K562 (cell line): ENCODE measurements around the gene NAA80. TPM values are rescaled to one million over a fixed set of nuclear protein-coding genes. Genes with fewer than 3 reads are reported as not detected.

ENCODE experiments used
- ATAC-seq: fragments of 200-7000 bp; cut with Tn5 transposase; 3 replicates; pipeline ENCODE4 v1.9.1; 2020; ENCODE audit warnings: moderate library complexity
- BruUV-seq: library from RNA; stranded (reverse); fragments of 400-500 nt; replicated peaks from 2 replicates; lab custom pipeline; 2021; lab: Mats Ljungman, UMichigan
- CTCF ChIA-PET: fragments of 300-600 bp; formaldehyde crosslinking; extraction: SDS; loops from one replicate; lab custom pipeline; 2021; ENCODE audit warnings: low intra/inter-chr PET ratio; lab: Yijun Ruan, JAX
- POLR2A ChIA-PET: fragments of 300-600, 350-650 bp; sonication (Branson Sonifier 250); formaldehyde crosslinking; extraction: SDS; loops from one replicate; lab custom pipeline; 2021; ENCODE audit warnings: antibody characterized with exemption, inconsistent platforms; lab: Yijun Ruan, JAX
- DNase-seq, 4 experiments: peaks; one replicate each; pipeline versions ENCODE4 v3.0.0 to v3.0.0-alpha.2; 2011 to 2018; ENCODE audit warnings: low spot score in 3 of 4, mixed read lengths in 3 of 4; ENCODE audit errors: extremely low read depth in 1 of 4
- FAIRE-seq: peaks from 2 replicates; lab custom pipeline; 2011; peaks lifted over from hg19 to GRCh38; lab: Jason Lieb, UNC
- H2AFZ ChIP-seq: 2 replicates; pipeline ENCODE4 v1.6.0; 2011; ENCODE audit warnings: low read depth, low read length, control low read depth, inconsistent platforms
- H3K27ac ChIP-seq: fragments of 200-600 bp; 3 replicates; pipeline ENCODE4 v1.8.0; 2011; ENCODE audit warnings: low read depth, mild to moderate bottlenecking, control low read depth, inconsistent platforms, low read length, moderate library complexity, mixed read lengths; ENCODE audit errors: extremely low read depth
- H3K27me3 ChIP-seq, 2 experiments: fragments of 300-600 bp in 1 of 2; 2 replicates in 1 of 2; 3 replicates in 1 of 2; pipeline versions ENCODE4 v1.6.0 to v1.8.0; 2011; ENCODE audit warnings: inconsistent platforms in 2 of 2, low read length in 2 of 2, mild to moderate bottlenecking in 1 of 2, mixed read lengths in 1 of 2, moderate library complexity in 1 of 2; ENCODE audit not compliant: control insufficient read depth in 2 of 2, insufficient read depth in 2 of 2
- H3K36me3 ChIP-seq: fragments of 300-600 bp; 3 replicates; pipeline ENCODE4 v1.8.0; 2011; ENCODE audit warnings: mild to moderate bottlenecking, low read length, inconsistent platforms; ENCODE audit not compliant: control insufficient read depth, insufficient read depth
- H3K4me1 ChIP-seq, 2 experiments: fragments of 200-600 bp in 1 of 2; replicated peaks in 1 of 2; 2 replicates in 1 of 2; 3 replicates in 1 of 2; pipeline versions ENCODE4 v1.5.1 to v1.8.0; 2011; ENCODE audit warnings: inconsistent platforms in 2 of 2, low read length in 2 of 2, mild to moderate bottlenecking in 1 of 2, mixed read lengths in 1 of 2, moderate library complexity in 1 of 2; ENCODE audit not compliant: control insufficient read depth in 2 of 2, insufficient read depth in 2 of 2
- H3K4me2 ChIP-seq: 2 replicates; pipeline ENCODE4 v1.6.1; 2011; ENCODE audit warnings: low read length, control low read depth, inconsistent platforms, mixed read lengths; ENCODE audit not compliant: insufficient read depth
- H3K4me3 ChIP-seq: fragments of 200-600 bp; sonication (generic), shearing (Covaris generic); 2 replicates; pipeline ENCODE4 v1.5.1; 2016; ENCODE audit warnings: control low read depth, inconsistent platforms
- H3K79me2 ChIP-seq: fragments of 200-600 bp; 3 replicates; pipeline ENCODE4 v1.8.0; 2011; ENCODE audit warnings: low read length, inconsistent platforms; ENCODE audit not compliant: control insufficient read depth, insufficient read depth
- H3K9ac ChIP-seq, 2 experiments: 2 replicates each; pipeline versions ENCODE4 v1.6.0 to v1.6.1; 2011; ENCODE audit warnings: low read depth in 2 of 2, low read length in 2 of 2, control low read depth in 1 of 2, inconsistent platforms in 1 of 2, mild to moderate bottlenecking in 1 of 2, mixed read lengths in 1 of 2; ENCODE audit not compliant: insufficient read depth in 1 of 2
- H3K9me1 ChIP-seq: one replicate; pipeline ENCODE4 v1.6.0; 2011; ENCODE audit warnings: inconsistent platforms, mild to moderate bottlenecking, low read length, moderate library complexity; ENCODE audit not compliant: control insufficient read depth, insufficient read depth
- H3K9me3 ChIP-seq: replicated peaks from 2 replicates; pipeline ENCODE4 v1.5.1; 2011; ENCODE audit warnings: low read depth, low read length, inconsistent platforms; ENCODE audit not compliant: control insufficient read depth, insufficient read depth
- H4K20me1 ChIP-seq: replicated peaks from 2 replicates; pipeline ENCODE4 v1.6.1; 2011; ENCODE audit warnings: low read length, inconsistent platforms, mixed read lengths; ENCODE audit not compliant: control insufficient read depth, insufficient read depth
- BCOR ChIP-seq: fragments of 450-650 bp; IDR thresholded peaks from 2 replicates; pipeline ENCODE4 v1.6.1; 2016
- CHCHD3 ChIP-seq: fragments of 250-450 bp; sonication (Bioruptor Pico); IDR thresholded peaks from 2 replicates; pipeline ENCODE4 v2.1.2; 2022; ENCODE audit warnings: mild to moderate bottlenecking
- EP300 ChIP-seq: IDR thresholded peaks from 2 replicates; pipeline ENCODE4 v1.6.1; 2012; ENCODE audit warnings: low read length, improper control_type of control experiment
- ETV1 ChIP-seq: fragments of 450-650 bp; conservative IDR thresholded peaks from 2 replicates; pipeline ENCODE4 v1.6.1; 2016; ENCODE audit warnings: missing genetic modification characterization, control low read depth, low read depth, missing compliant biosample characterization
- RHOXF2B ChIP-seq: fragments of 250-450 bp; sonication (Bioruptor Pico); conservative IDR thresholded peaks from 2 replicates; pipeline ENCODE4 v1.5.1; 2021
- SIX5 ChIP-seq, 2 experiments: IDR thresholded peaks; 2 replicates each; pipeline ENCODE4 v1.6.1; 2011; ENCODE audit warnings: low read length in 2 of 2, borderline replicate concordance in 1 of 2, low read depth in 1 of 2, mild to moderate bottlenecking in 1 of 2, moderate library complexity in 1 of 2; ENCODE audit not compliant: insufficient read depth in 1 of 2
- TAF1 ChIP-seq: IDR thresholded peaks from 2 replicates; pipeline ENCODE4 v1.6.1; 2011; ENCODE audit warnings: mild to moderate bottlenecking, low read length, moderate library complexity; ENCODE audit not compliant: insufficient read depth, control insufficient read depth, severe bottlenecking; ENCODE audit errors: extremely low read depth
- WGBS: fragments of 100-300 bp; shearing (Covaris generic); methylation state at CpG from one replicate; pipeline ENCODE4 v1.1.6; 2016; ENCODE audit warnings: low coverage, mixed read lengths; ENCODE audit not compliant: insufficient coverage; ENCODE audit errors: missing lambda C conversion rate; 5-methylcytosine and 5-hydroxymethylcytosine counted together
- in situ Hi-C: fragments of 300-500 bp; cut with MboI; formaldehyde crosslinking; loops from 4 replicates; pipeline ENCODE4 v1.15.0; 2018; ENCODE audit warnings: inconsistent platforms, mixed read lengths
- intact Hi-C: fragments of 100-400 bp; cut with micrococcal nuclease; formaldehyde crosslinking; loops from 2 replicates; pipeline ENCODE4 v1.14.2; 2022
- polyA plus RNA-seq, 8 experiments: library from polyadenylated mRNA; depleted of rRNA in 4 of 8; stranded (reverse) in 5 of 8; unstranded in 3 of 8; fragments of >200 nt; fragmentation: Nextera tagmentation in 2 of 8; fragmentation: Illumina TruSeq in 1 of 8; extraction: Ambion mirVana in 2 of 8; extraction: Trizol in 1 of 8; gene quantifications; 2 replicates each; pipeline versions ENCODE4 v1.2.1 to v1.2.3, GENCODE V29; 2011 to 2014; ENCODE audit warnings: inconsistent platforms in 1 of 8, missing spikeins in 1 of 8
- total RNA-seq, 7 experiments: library from RNA; depleted of rRNA in 6 of 7; stranded (reverse); fragments of >200 nt in 6 of 7; fragmentation: Illumina TruSeq in 2 of 7; extraction: Trizol in 2 of 7; gene quantifications; 2 replicates each; pipeline versions ENCODE4 v1.2.1 to v1.2.3, GENCODE V29; 2011 to 2021; ENCODE audit warnings: low replicate concordance in 1 of 7
- TF ChIP-seq, protein P1 (sequence below): fragments of 450-650 bp; IDR thresholded peaks from 2 replicates; pipeline ENCODE4 v1.6.1; 2016; ENCODE audit warnings: mild to moderate bottlenecking, moderate library complexity

Gene NAA80
- total and polyA plus RNA-seq, 9 of the 15 experiments (the other 6 are each of a cell fraction or from before 2014, with no cell fraction given): 0.82 to 24.0 (median 8.6) TPM

DNA sequence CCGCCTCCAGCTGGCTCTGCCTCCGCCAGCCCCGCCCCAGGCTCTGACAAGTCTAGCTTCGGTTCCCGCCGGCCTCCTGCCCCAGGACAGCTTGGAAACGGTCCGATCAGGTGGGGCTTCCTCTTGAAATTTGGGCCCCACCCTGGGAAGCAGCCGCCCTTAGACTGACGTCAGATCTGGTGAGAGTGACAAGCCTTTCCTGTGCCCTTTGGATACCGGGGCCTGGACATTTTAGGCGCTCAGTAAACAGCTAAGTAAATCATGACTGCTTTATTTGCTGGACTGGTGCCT, 378 bp upstream of the NAA80 start (continued):
- TF ChIP-seq TAF1: no peak

DNA sequence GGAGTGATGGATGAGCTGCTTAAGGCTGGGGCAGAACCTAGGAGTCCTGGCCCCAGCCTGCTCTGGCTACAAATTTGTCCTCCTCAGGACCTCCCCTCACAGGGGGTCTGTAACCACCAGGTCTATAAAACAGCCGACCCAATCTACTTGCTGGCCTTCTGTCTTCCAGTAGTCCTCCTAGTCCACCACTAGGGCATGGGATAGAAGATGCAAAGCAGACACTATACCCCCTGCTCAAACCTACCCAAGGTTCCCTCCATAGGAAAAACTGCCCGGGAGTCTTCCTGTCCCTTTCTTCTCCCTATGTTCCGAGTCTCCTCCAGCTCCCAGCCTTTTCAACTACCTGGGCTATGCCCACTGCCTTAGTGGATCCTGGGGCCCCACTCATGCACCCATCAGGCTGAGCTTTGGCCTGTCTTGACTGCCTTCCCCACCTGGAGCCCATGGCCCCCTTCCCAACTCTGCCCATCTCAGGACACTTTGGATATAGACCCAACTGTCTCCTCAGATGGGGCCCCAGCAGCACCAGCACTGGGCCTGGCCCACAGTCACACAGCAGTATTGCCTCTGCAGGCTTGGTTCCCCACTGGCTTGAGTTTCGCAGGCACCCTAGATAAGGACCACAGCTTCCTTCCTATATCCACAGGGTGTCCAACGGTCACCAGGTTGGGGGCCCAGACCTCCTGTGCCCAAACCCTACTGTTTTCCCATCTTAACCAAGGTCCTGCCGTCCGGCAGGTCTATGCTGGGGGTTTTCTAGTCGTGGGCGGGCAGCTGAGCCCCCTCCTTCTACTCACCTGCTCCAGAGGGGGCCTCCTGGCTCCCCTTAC, 1.1 kb downstream of the NAA80 start:
- WGBS: 4% methylated on average over 9 of the region's 9 CpGs
- TF ChIP-seq CHCHD3 (CRISPR knock-in tag): no peak
- TF ChIP-seq BCOR: no peak
- TF ChIP-seq, protein P1, sequence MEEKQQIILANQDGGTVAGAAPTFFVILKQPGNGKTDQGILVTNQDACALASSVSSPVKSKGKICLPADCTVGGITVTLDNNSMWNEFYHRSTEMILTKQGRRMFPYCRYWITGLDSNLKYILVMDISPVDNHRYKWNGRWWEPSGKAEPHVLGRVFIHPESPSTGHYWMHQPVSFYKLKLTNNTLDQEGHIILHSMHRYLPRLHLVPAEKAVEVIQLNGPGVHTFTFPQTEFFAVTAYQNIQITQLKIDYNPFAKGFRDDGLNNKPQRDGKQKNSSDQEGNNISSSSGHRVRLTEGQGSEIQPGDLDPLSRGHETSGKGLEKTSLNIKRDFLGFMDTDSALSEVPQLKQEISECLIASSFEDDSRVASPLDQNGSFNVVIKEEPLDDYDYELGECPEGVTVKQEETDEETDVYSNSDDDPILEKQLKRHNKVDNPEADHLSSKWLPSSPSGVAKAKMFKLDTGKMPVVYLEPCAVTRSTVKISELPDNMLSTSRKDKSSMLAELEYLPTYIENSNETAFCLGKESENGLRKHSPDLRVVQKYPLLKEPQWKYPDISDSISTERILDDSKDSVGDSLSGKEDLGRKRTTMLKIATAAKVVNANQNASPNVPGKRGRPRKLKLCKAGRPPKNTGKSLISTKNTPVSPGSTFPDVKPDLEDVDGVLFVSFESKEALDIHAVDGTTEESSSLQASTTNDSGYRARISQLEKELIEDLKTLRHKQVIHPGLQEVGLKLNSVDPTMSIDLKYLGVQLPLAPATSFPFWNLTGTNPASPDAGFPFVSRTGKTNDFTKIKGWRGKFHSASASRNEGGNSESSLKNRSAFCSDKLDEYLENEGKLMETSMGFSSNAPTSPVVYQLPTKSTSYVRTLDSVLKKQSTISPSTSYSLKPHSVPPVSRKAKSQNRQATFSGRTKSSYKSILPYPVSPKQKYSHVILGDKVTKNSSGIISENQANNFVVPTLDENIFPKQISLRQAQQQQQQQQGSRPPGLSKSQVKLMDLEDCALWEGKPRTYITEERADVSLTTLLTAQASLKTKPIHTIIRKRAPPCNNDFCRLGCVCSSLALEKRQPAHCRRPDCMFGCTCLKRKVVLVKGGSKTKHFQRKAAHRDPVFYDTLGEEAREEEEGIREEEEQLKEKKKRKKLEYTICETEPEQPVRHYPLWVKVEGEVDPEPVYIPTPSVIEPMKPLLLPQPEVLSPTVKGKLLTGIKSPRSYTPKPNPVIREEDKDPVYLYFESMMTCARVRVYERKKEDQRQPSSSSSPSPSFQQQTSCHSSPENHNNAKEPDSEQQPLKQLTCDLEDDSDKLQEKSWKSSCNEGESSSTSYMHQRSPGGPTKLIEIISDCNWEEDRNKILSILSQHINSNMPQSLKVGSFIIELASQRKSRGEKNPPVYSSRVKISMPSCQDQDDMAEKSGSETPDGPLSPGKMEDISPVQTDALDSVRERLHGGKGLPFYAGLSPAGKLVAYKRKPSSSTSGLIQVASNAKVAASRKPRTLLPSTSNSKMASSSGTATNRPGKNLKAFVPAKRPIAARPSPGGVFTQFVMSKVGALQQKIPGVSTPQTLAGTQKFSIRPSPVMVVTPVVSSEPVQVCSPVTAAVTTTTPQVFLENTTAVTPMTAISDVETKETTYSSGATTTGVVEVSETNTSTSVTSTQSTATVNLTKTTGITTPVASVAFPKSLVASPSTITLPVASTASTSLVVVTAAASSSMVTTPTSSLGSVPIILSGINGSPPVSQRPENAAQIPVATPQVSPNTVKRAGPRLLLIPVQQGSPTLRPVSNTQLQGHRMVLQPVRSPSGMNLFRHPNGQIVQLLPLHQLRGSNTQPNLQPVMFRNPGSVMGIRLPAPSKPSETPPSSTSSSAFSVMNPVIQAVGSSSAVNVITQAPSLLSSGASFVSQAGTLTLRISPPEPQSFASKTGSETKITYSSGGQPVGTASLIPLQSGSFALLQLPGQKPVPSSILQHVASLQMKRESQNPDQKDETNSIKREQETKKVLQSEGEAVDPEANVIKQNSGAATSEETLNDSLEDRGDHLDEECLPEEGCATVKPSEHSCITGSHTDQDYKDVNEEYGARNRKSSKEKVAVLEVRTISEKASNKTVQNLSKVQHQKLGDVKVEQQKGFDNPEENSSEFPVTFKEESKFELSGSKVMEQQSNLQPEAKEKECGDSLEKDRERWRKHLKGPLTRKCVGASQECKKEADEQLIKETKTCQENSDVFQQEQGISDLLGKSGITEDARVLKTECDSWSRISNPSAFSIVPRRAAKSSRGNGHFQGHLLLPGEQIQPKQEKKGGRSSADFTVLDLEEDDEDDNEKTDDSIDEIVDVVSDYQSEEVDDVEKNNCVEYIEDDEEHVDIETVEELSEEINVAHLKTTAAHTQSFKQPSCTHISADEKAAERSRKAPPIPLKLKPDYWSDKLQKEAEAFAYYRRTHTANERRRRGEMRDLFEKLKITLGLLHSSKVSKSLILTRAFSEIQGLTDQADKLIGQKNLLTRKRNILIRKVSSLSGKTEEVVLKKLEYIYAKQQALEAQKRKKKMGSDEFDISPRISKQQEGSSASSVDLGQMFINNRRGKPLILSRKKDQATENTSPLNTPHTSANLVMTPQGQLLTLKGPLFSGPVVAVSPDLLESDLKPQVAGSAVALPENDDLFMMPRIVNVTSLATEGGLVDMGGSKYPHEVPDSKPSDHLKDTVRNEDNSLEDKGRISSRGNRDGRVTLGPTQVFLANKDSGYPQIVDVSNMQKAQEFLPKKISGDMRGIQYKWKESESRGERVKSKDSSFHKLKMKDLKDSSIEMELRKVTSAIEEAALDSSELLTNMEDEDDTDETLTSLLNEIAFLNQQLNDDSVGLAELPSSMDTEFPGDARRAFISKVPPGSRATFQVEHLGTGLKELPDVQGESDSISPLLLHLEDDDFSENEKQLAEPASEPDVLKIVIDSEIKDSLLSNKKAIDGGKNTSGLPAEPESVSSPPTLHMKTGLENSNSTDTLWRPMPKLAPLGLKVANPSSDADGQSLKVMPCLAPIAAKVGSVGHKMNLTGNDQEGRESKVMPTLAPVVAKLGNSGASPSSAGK: no peak
- TF ChIP-seq EP300: peak; percentile 43
- TF ChIP-seq RHOXF2B (CRISPR knock-in tag): no peak
- no peak for TF ChIP-seq SIX5 (IDR thresholded peaks at IDR 0.05; ENCODE audit: borderline replicate concordance in 1 of 2, insufficient read depth in 1 of 2, low read depth in 1 of 2, low read length in 2 of 2)
- TF ChIP-seq ETV1 (tag): 0 out of 2 replicates have a peak, but pooled peaks have one; percentile 21

More for the DNA sequence above, 1.1 kb downstream of the NAA80 start:
- H2AFZ ChIP-seq: no peak overlapping the region; the same call in 1 of the 2 replicates
- H3K36me3 ChIP-seq: peaks cover 19% of the 10 kb centered on the region; the same call in 2 of the 3 replicates
- ChIA-PET CTCF (interaction anchor here (0.7 kb wide), 1 partner anchor 368 kb away, joined by 3 read pairs; no protein-coding TSS in a partner anchor), POLR2A (interaction anchor here (1.1 to 1.5 kb wide), 2 partner anchors 11 to 30 kb away, joined by 3 to 8 read pairs; partner anchors contain the start of gene TUSC2)
- intact Hi-C loops: loop anchor here (2.0 kb wide), 1 partner anchor 31 kb away; the partner anchor contains the start of gene TUSC2
- peak in 2 of 4 experiments; percentile 36 to 54 for DNase-seq
- H3K4me3 ChIP-seq: peak overlapping the region; percentile 83
- H3K4me2 ChIP-seq: peak overlapping the region; percentile 86
- peaks cover 46% of the 10 kb centered on the region for H3K79me2 ChIP-seq
- no peaks in the 10 kb centered on the region for H3K9me3 ChIP-seq
- H3K9me1 ChIP-seq: no peaks in the 10 kb centered on the region
- TSS peak; percentile 40 for BruUV-seq
- no peak for ATAC-seq
- in situ Hi-C loops: no loop called here
- no peaks in the 10 kb centered on the region for H3K27me3 ChIP-seq
- FAIRE-seq: peak; percentile 72
- H3K9ac ChIP-seq: peak overlapping the region; percentile 66 to 97
- H3K4me1 ChIP-seq: peaks cover 21 to 70% of the 10 kb centered on the region in 2 experiments; a peak in 4 of 5 replicates
- no peaks in the 10 kb centered on the region for H4K20me1 ChIP-seq
- H3K27ac ChIP-seq: peak overlapping the region; percentile 76
